Glutamatergic neuron (in vitro differentiated cells): ENCODE measurements around the gene PEX19. TPM values are rescaled to one million over a fixed set of nuclear protein-coding genes. Genes with fewer than 3 reads are reported as not detected.

Experiments
- DNase-seq: peaks from one replicate; pipeline ENCODE4 v3.0.0; 2022
- H3K27ac Mint-ChIP-seq: one replicate; pipeline ENCODE4 v1.8.0; 2020; ENCODE audit warnings: mild to moderate bottlenecking, mixed read lengths, inconsistent platforms; ENCODE audit not compliant: unreplicated experiment
- H3K27me3 Mint-ChIP-seq: one replicate; pipeline ENCODE4 v1.8.0; 2020; ENCODE audit warnings: mild to moderate bottlenecking, moderate library complexity, mixed read lengths, inconsistent platforms; ENCODE audit not compliant: unreplicated experiment
- H3K36me3 Mint-ChIP-seq: one replicate; pipeline ENCODE4 v1.8.0; 2020; ENCODE audit warnings: mild to moderate bottlenecking, mixed read lengths, inconsistent platforms; ENCODE audit not compliant: unreplicated experiment
- H3K4me1 Mint-ChIP-seq: one replicate; pipeline ENCODE4 v1.8.0; 2020; ENCODE audit warnings: mild to moderate bottlenecking, low read depth, mixed read lengths, inconsistent platforms; ENCODE audit not compliant: unreplicated experiment
- H3K4me3 Mint-ChIP-seq: one replicate; pipeline ENCODE4 v1.8.0; 2020; ENCODE audit warnings: mild to moderate bottlenecking, mixed read lengths, inconsistent platforms; ENCODE audit not compliant: unreplicated experiment
- H3K9me3 Mint-ChIP-seq: one replicate; pipeline ENCODE4 v1.8.0; 2020; ENCODE audit warnings: mild to moderate bottlenecking, moderate library complexity, mixed read lengths, inconsistent platforms; ENCODE audit not compliant: unreplicated experiment
- total RNA-seq: library from RNA; stranded (reverse); fragmentation: NEBNext Ultra II Directional; extraction: Animal tissue kit (Norgen Biotek cat#: 25700); gene quantifications from one replicate; pipeline ENCODE4 v1.2.1, GENCODE V29; 2021; ENCODE audit not compliant: unreplicated experiment
- TF ChIP-seq, protein P1 (sequence below): fragments of 200-600 bp; sonication (generic); IDR thresholded peaks from one replicate; pipeline ENCODE4 v1.5.0; 2021; ENCODE audit not compliant: partially characterized antibody, unreplicated experiment

Gene PEX19
- total RNA-seq, 1 donor from 2014 or later: 48.8 TPM

DNA sequence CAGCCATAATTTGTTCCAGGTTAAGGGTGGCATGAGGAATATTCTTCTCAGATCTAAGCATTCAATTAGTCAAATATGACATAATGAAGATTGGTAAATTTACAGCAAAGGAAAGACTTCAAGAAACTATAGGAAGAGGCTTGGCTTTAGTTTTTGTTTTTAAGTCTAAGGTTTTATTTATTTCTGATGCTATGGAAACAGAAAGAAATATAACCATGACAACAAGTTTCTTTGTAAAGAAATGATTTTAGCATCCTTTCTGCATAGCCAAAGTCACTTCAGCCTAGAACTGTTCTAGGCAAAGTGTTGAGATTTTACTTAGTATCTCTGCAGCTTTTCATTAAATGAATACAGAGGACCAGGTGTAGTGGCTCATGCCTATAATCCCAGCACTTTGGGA, 52.0 kb downstream of the PEX19 start:
- H3K27ac Mint-ChIP-seq: no peak overlapping the region
- H3K4me1 Mint-ChIP-seq: no peaks in the 10 kb centered on the region
- H3K36me3 Mint-ChIP-seq: no peaks in the 10 kb centered on the region
- TF ChIP-seq, protein P1, sequence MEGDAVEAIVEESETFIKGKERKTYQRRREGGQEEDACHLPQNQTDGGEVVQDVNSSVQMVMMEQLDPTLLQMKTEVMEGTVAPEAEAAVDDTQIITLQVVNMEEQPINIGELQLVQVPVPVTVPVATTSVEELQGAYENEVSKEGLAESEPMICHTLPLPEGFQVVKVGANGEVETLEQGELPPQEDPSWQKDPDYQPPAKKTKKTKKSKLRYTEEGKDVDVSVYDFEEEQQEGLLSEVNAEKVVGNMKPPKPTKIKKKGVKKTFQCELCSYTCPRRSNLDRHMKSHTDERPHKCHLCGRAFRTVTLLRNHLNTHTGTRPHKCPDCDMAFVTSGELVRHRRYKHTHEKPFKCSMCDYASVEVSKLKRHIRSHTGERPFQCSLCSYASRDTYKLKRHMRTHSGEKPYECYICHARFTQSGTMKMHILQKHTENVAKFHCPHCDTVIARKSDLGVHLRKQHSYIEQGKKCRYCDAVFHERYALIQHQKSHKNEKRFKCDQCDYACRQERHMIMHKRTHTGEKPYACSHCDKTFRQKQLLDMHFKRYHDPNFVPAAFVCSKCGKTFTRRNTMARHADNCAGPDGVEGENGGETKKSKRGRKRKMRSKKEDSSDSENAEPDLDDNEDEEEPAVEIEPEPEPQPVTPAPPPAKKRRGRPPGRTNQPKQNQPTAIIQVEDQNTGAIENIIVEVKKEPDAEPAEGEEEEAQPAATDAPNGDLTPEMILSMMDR: no peak
- no peak overlapping the region for H3K4me3 Mint-ChIP-seq
- H3K27me3 Mint-ChIP-seq: peaks cover 2% of the 10 kb centered on the region
- H3K9me3 Mint-ChIP-seq: no peaks in the 10 kb centered on the region
- no peak for DNase-seq

DNA sequence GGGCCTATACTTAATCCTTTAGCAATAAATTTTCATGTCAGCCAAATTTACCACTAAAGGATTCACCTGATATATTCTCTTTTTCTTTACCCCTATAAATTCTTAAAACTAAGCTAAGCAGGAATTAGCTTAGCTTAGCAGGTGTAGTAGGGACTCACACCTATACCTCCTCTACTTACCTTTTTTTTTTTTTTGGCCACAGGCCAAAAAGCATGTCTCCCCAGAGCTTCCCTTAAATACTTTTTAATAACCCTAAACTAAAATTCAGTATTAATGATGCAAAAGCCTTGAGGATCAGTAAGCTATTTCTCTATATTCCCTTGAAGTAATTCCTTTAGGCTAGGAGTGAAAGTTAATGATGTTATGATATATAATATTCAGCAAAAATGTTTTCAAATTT, 56.5 kb downstream of the PEX19 start:
- no peaks in the 10 kb centered on the region for H3K9me3 Mint-ChIP-seq
- no peak overlapping the region for H3K27ac Mint-ChIP-seq
- H3K27me3 Mint-ChIP-seq: peaks cover 1% of the 10 kb centered on the region
- H3K4me3 Mint-ChIP-seq: no peak overlapping the region
- TF ChIP-seq, protein P1: no peak
- H3K4me1 Mint-ChIP-seq: no peaks in the 10 kb centered on the region
- no peaks in the 10 kb centered on the region for H3K36me3 Mint-ChIP-seq
- DNase-seq: no peak

GRCh38 chr1:160227561-160227960, 57.4 kb downstream of the PEX19 start:
- Mint-ChIP-seq H3K27ac (no peak overlapping the region), H3K36me3 (no peaks in the 10 kb centered on the region), H3K4me3 (no peak overlapping the region), H3K9me3 (no peaks in the 10 kb centered on the region), H3K4me1 (no peaks in the 10 kb centered on the region), H3K27me3 (no peaks in the 10 kb centered on the region)
- TF ChIP-seq, protein P1: no peak
- DNase-seq: no peak

GRCh38 chr1:160227034-160227433, 57.9 kb downstream of the PEX19 start:
- no peaks in the 10 kb centered on the region for H3K27me3 Mint-ChIP-seq
- H3K4me1 Mint-ChIP-seq: no peaks in the 10 kb centered on the region
- no peak overlapping the region for H3K27ac Mint-ChIP-seq
- H3K4me3 Mint-ChIP-seq: no peak overlapping the region
- no peak for DNase-seq
- H3K9me3 Mint-ChIP-seq: no peaks in the 10 kb centered on the region
- TF ChIP-seq, protein P1: no peak
- H3K36me3 Mint-ChIP-seq: no peaks in the 10 kb centered on the region

Other genes with a start within 250 kb of the PEX19 start
- not detected for gene KCNJ10, start 215.0 kb downstream of the PEX19 start, total RNA-seq
- 2.0 TPM for gene KCNJ9, start 203.6 kb downstream of the PEX19 start, total RNA-seq
- 45.9 TPM for gene IGSF8, start 186.5 kb downstream of the PEX19 start, total RNA-seq
- not detected for gene ATP1A2, start 169.4 kb downstream of the PEX19 start, total RNA-seq
- gene ATP1A4, start 133.5 kb downstream of the PEX19 start, total RNA-seq: not detected
- gene CASQ1, start 94.6 kb downstream of the PEX19 start, total RNA-seq: not detected
- gene PEA15, start 79.7 kb downstream of the PEX19 start, total RNA-seq: 44.6 TPM
- gene DCAF8, start 22.6 kb downstream of the PEX19 start, total RNA-seq: 146 TPM
- 263 TPM for gene COPA, start 58.1 kb upstream of the PEX19 start, total RNA-seq
- 121 TPM for gene NCSTN, start 58.2 kb upstream of the PEX19 start, total RNA-seq
- 1,198 TPM for gene NHLH1, start 81.9 kb upstream of the PEX19 start, total RNA-seq
- 79.4 TPM for gene VANGL2, start 115.4 kb upstream of the PEX19 start, total RNA-seq
- not detected for gene SLAMF6, start 238.1 kb upstream of the PEX19 start, total RNA-seq